DND-41 (cell line): ENCODE data around the gene SHROOM3.

Experiments
- ATAC-seq: fragments of 200-7000 bp; cut with Tn5 transposase; 3 replicates; pipeline ENCODE4 v1.9.1; 2021; ENCODE audit warnings: low read depth; ENCODE audit not compliant: insufficient read depth
- DNase-seq: peaks from one replicate; pipeline ENCODE4 v3.0.0-alpha.2; 2020
- H2AFZ ChIP-seq: 2 replicates; pipeline ENCODE4 v1.6.0; 2012; ENCODE audit warnings: low read depth, low read length
- H3K27ac ChIP-seq: 2 replicates; pipeline ENCODE4 v1.5.1; 2012; ENCODE audit warnings: low read length, inconsistent platforms
- H3K27me3 ChIP-seq: fragments of 200-600 bp; sonication (generic); 2 replicates; pipeline ENCODE4 v1.6.0; 2012; ENCODE audit warnings: low read length, mild to moderate bottlenecking, inconsistent platforms; ENCODE audit not compliant: insufficient read depth, poor library complexity
- H3K36me3 ChIP-seq: 2 replicates; pipeline ENCODE4 v1.5.1; 2012; ENCODE audit warnings: low read length, inconsistent platforms; ENCODE audit not compliant: insufficient read depth
- H3K4me1 ChIP-seq: 2 replicates; pipeline ENCODE4 v1.5.1; 2012; ENCODE audit warnings: mild to moderate bottlenecking, low read length; ENCODE audit not compliant: insufficient read depth
- H3K4me2 ChIP-seq: 2 replicates; pipeline ENCODE4 v1.6.0; 2012; ENCODE audit warnings: mild to moderate bottlenecking, moderate library complexity, low read length, inconsistent platforms; ENCODE audit not compliant: insufficient read depth
- H3K4me3 ChIP-seq, 2 experiments: fragments of 200-600 bp in 1 of 2; shearing (Covaris generic) in 1 of 2; 2 replicates each; pipeline ENCODE4 v1.5.1; 2012 to 2016; ENCODE audit warnings: inconsistent platforms in 2 of 2, low read length in 2 of 2, mild to moderate bottlenecking in 2 of 2, low read depth in 1 of 2, moderate library complexity in 1 of 2
- H3K79me2 ChIP-seq: 2 replicates; pipeline ENCODE4 v1.6.0; 2012; ENCODE audit warnings: low read length, inconsistent platforms; ENCODE audit not compliant: insufficient read depth
- H3K9ac ChIP-seq: 2 replicates; pipeline ENCODE4 v1.6.0; 2012; ENCODE audit warnings: low read depth, mild to moderate bottlenecking, inconsistent platforms, low read length, moderate library complexity
- H3K9me3 ChIP-seq: 2 replicates; pipeline ENCODE4 v1.5.1; 2012; ENCODE audit warnings: low read length, moderate library complexity, mild to moderate bottlenecking, inconsistent platforms; ENCODE audit not compliant: insufficient read depth, severe bottlenecking
- H4K20me1 ChIP-seq: 2 replicates; pipeline ENCODE4 v1.6.0; 2012; ENCODE audit warnings: low read length; ENCODE audit not compliant: insufficient read depth
- CTCF ChIP-seq: IDR thresholded peaks from 2 replicates; pipeline ENCODE4 v1.5.1; 2012; ENCODE audit warnings: borderline replicate concordance, low read length, moderate library complexity, mild to moderate bottlenecking; ENCODE audit not compliant: poor library complexity, severe bottlenecking; ENCODE audit errors: extremely low read depth
- EZH2 ChIP-seq: IDR thresholded peaks from 3 replicates; pipeline ENCODE4 v1.6.1; 2012; ENCODE audit warnings: borderline replicate concordance, low read depth, mild to moderate bottlenecking, moderate library complexity, low read length, inconsistent platforms; ENCODE audit not compliant: severe bottlenecking

SHROOM3 gene

GRCh38 chr4:76601791-76602190 is 166.8 kb downstream of the SHROOM3 start:
- no peaks in the 10 kb centered on the region for H3K79me2 ChIP-seq
- H3K36me3 ChIP-seq = no peaks in the 10 kb centered on the region
- H3K27ac ChIP-seq = no peak overlapping the region
- ATAC-seq (no peak), DNase-seq (no peak)
- TF ChIP-seq EZH2 = no peak
- no peak for TF ChIP-seq CTCF
- no peak overlapping the region for H3K4me3 ChIP-seq
- no peaks in the 10 kb centered on the region for H4K20me1 ChIP-seq
- H3K9ac ChIP-seq = no peak overlapping the region
- H3K9me3 ChIP-seq = no peaks in the 10 kb centered on the region
- H3K27me3 ChIP-seq = no peaks in the 10 kb centered on the region
- no peaks in the 10 kb centered on the region for H3K4me1 ChIP-seq
- no peak overlapping the region for H3K4me2 ChIP-seq
- no peak overlapping the region for H2AFZ ChIP-seq

- Histone ChIP-seq H3K36me3 (no peaks in the 10 kb centered on the region), H3K4me2 (no peak overlapping the region), H3K9ac (no peak overlapping the region), H3K27ac (no peak overlapping the region), H3K27me3 (no peaks in the 10 kb centered on the region), H3K4me3 (no peak overlapping the region), H3K4me1 (no peaks in the 10 kb centered on the region), H2AFZ (no peak overlapping the region), H3K79me2 (no peaks in the 10 kb centered on the region), H4K20me1 (no peaks in the 10 kb centered on the region), H3K9me3 (no peaks in the 10 kb centered on the region)
- ATAC-seq = no peak
- TF ChIP-seq EZH2 (no peak), CTCF (no peak)
- DNase-seq = no peak
These were observed 170.1 kb downstream of the SHROOM3 start for GRCh38 chr4:76605099-76605563.

GRCh38 chr4:76606645-76607265 is 171.7 kb downstream of the SHROOM3 start:
- Histone ChIP-seq H3K27me3 (no peaks in the 10 kb centered on the region), H2AFZ (no peak overlapping the region), H3K9ac (no peak overlapping the region), H3K4me2 (no peak overlapping the region), H3K36me3 (no peaks in the 10 kb centered on the region), H3K4me3 (no peak overlapping the region), H4K20me1 (no peaks in the 10 kb centered on the region), H3K27ac (no peak overlapping the region), H3K79me2 (no peaks in the 10 kb centered on the region), H3K4me1 (no peaks in the 10 kb centered on the region), H3K9me3 (no peaks in the 10 kb centered on the region)
- TF ChIP-seq CTCF (no peak), EZH2 (no peak)
- no peak for DNase-seq
- no peak for ATAC-seq

- H3K79me2 ChIP-seq = no peaks in the 10 kb centered on the region
- H3K27ac ChIP-seq = no peak overlapping the region
- H3K4me3 ChIP-seq = no peak overlapping the region
- H3K36me3 ChIP-seq = no peaks in the 10 kb centered on the region
- no peak for ATAC-seq
- TF ChIP-seq CTCF = no peak
- TF ChIP-seq EZH2 = no peak
- no peak overlapping the region for H2AFZ ChIP-seq
- no peak overlapping the region for H3K4me2 ChIP-seq
- no peaks in the 10 kb centered on the region for H3K4me1 ChIP-seq
- H4K20me1 ChIP-seq = no peaks in the 10 kb centered on the region
- no peaks in the 10 kb centered on the region for H3K27me3 ChIP-seq
- no peak overlapping the region for H3K9ac ChIP-seq
- no peaks in the 10 kb centered on the region for H3K9me3 ChIP-seq
- no peak for DNase-seq
These were observed 172.3 kb downstream of the SHROOM3 start for GRCh38 chr4:76607266-76607799.
